ENCODE results near the gene RMI1. TPM values are rescaled to one million over a fixed set of nuclear protein-coding genes. Genes with fewer than 3 reads are reported as not detected.

Gene RMI1
- total and polyA plus RNA-seq, 10 of the 15 experiments (the other 5 are each of a cell fraction or from before 2014, with no cell fraction given), result 3.6 to 34.1 (median 16.1) TPM

- Histone ChIP-seq H3K4me3 (no peak overlapping the region), H4K20me1 (ENCODE audit: control insufficient read depth, insufficient read depth) (peaks cover 2% of the 10 kb centered on the region), H2AFZ (ENCODE audit: control insufficient read depth, low read depth, low read length) (no peak overlapping the region), H3K4me1 (ENCODE audit: control insufficient read depth, insufficient read depth, low read length) (no peaks in the 10 kb centered on the region), H3K79me2 (ENCODE audit: control insufficient read depth, insufficient read depth, low read length) (peaks cover 23% of the 10 kb centered on the region), H3K27me3 (replicated peaks in 1 of 2; ENCODE audit: control insufficient read depth in 2 of 2, insufficient read depth in 2 of 2, low read length in 1 of 2) (no peaks in the 10 kb centered on the region), H3K9me3 (replicated peaks; ENCODE audit: control insufficient read depth, insufficient read depth, low read length) (no peaks in the 10 kb centered on the region), H3K27ac (ENCODE audit: control insufficient read depth, insufficient read depth) (no peak overlapping the region), H3K36me3 (ENCODE audit: control insufficient read depth in 2 of 2, insufficient read depth in 2 of 2, low read length in 1 of 2) (peaks cover 4 to 46% of the 10 kb centered on the region in 2 experiments), H3K4me2 (ENCODE audit: control insufficient read depth, insufficient read depth) (no peak overlapping the region), H3K9ac (ENCODE audit: control insufficient read depth, insufficient read depth, low read length) (no peak overlapping the region)
- ATAC-seq, result no peak
- DNase-seq (ENCODE audit: low read depth, low spot score), result no peak
- ChIA-PET CTCF (interaction anchor here (0.9 kb wide), 1 partner anchor 9 kb away, joined by 4 read pairs; no protein-coding TSS in a partner anchor), POLR2A (interaction anchor here (0.5 to 1.1 kb wide), 2 partner anchors 9 to 11 kb away, joined by 3 to 9 read pairs; partner anchors contain the start of genes HNRNPK and RMI1), RAD21 (ENCODE audit: unreplicated experiment) (interaction anchor here (1.0 kb wide), 1 partner anchor 11 kb away, joined by 4 read pairs; the partner anchor contains the start of genes HNRNPK and RMI1), SMC1A (ENCODE audit: uncharacterized antibody, unreplicated experiment) (interaction anchor here (2.2 kb wide), 1 partner anchor 9 kb away, joined by 4 read pairs; no protein-coding TSS in a partner anchor)
- TF ChIP-seq HCFC1 (IDR thresholded peaks at IDR 0.05; ENCODE audit: low read length) (no peak), DPF2 (IDR thresholded peaks at IDR 0.05) (no peak), POLR2AphosphoS5 (IDR thresholded peaks at IDR 0.05; ENCODE audit: low read length) (peak; percentile 59; the same call in 1 of the 2 replicates), RAD21 (IDR thresholded peaks at IDR 0.05; ENCODE audit: insufficient read depth, low read depth, low read length) (no peak)
- 93% methylated on average over 3 of the region's 3 CpGs for WGBS (ENCODE audit: insufficient coverage, insufficient replicate concordance, low lambda C conversion rate, missing lambda C conversion rate)
- BruUV-seq (replicated peaks), result no TSS peak
- no peak for FAIRE-seq
- in situ Hi-C loops (cut with MboI) (no loop called here), intact Hi-C loops (cut with micrococcal nuclease; ENCODE audit: unreplicated experiment) (no loop called here)
Measured at GRCh38 chr9:83969602-83970001, 11.0 kb upstream of the RMI1 start.

GRCh38 chr9:83971485-83971884 is 9.1 kb upstream of the RMI1 start:
- FAIRE-seq (no peak), DNase-seq (ENCODE audit: low read depth, low spot score) (no peak), ATAC-seq (no peak)
- POLR2A ChIA-PET, result no interaction called here
- Histone ChIP-seq H3K4me1 (ENCODE audit: control insufficient read depth, insufficient read depth, low read length) (no peaks in the 10 kb centered on the region), H3K9ac (ENCODE audit: control insufficient read depth, insufficient read depth, low read length) (no peak overlapping the region), H2AFZ (ENCODE audit: control insufficient read depth, low read depth, low read length) (no peak overlapping the region), H3K27me3 (replicated peaks in 1 of 2; ENCODE audit: control insufficient read depth in 2 of 2, insufficient read depth in 2 of 2, low read length in 1 of 2) (no peaks in the 10 kb centered on the region), H4K20me1 (ENCODE audit: control insufficient read depth, insufficient read depth) (peaks cover 7% of the 10 kb centered on the region), H3K4me3 (no peak overlapping the region), H3K36me3 (ENCODE audit: control insufficient read depth in 2 of 2, insufficient read depth in 2 of 2, low read length in 1 of 2) (peaks cover 10 to 62% of the 10 kb centered on the region in 2 experiments), H3K9me3 (replicated peaks; ENCODE audit: control insufficient read depth, insufficient read depth, low read length) (no peaks in the 10 kb centered on the region), H3K4me2 (ENCODE audit: control insufficient read depth, insufficient read depth) (no peak overlapping the region), H3K79me2 (ENCODE audit: control insufficient read depth, insufficient read depth, low read length) (peaks cover 41% of the 10 kb centered on the region), H3K27ac (ENCODE audit: control insufficient read depth, insufficient read depth) (no peak overlapping the region)
- CTCF ChIA-PET, result no interaction called here
- RAD21 ChIA-PET (ENCODE audit: unreplicated experiment), result interaction anchor here (1.2 to 1.4 kb wide), 2 partner anchors 11 to 12 kb away, joined by 3 read pairs; no protein-coding TSS in a partner anchor
- 94% methylated on average over 6 of the region's 6 CpGs for WGBS (ENCODE audit: insufficient coverage, insufficient replicate concordance, low lambda C conversion rate, missing lambda C conversion rate)
- intact Hi-C loops (cut with micrococcal nuclease; ENCODE audit: unreplicated experiment) (no loop called here), in situ Hi-C loops (cut with MboI) (no loop called here)
- BruUV-seq (replicated peaks), result no TSS peak
- SMC1A ChIA-PET (ENCODE audit: uncharacterized antibody, unreplicated experiment), result interaction anchor here (2.2 to 2.7 kb wide), 2 partner anchors 9 to 11 kb away, joined by 4 to 12 read pairs; no protein-coding TSS in a partner anchor
- no peak for TF ChIP-seq NFIC (IDR thresholded peaks at IDR 0.05; ENCODE audit: low read depth, low read length)
- TF ChIP-seq NR2F1 (conservative IDR thresholded peaks at IDR 0.05), result no peak
- peak; percentile 12; the same call in 1 of the 2 replicates for TF ChIP-seq POLR2AphosphoS5 (IDR thresholded peaks at IDR 0.05; ENCODE audit: low read length)
- no peak for TF ChIP-seq PAX8 (IDR thresholded peaks at IDR 0.05)
- no peak for TF ChIP-seq ZBED1 (IDR thresholded peaks at IDR 0.05; ENCODE audit: borderline replicate concordance)
- TF ChIP-seq TCF12 (IDR thresholded peaks at IDR 0.05; ENCODE audit: low read depth, low read length), result no peak
- TF ChIP-seq TAF1 (IDR thresholded peaks at IDR 0.05; ENCODE audit: borderline replicate concordance, low read depth, low read length), result no peak
